Neutrophil (primary cell): ENCODE results near the gene GAREM1.
"Not testable (repeated sequence)": the region's sequence is repeated elsewhere in the genome, so short reads cannot be mapped to it uniquely, and the experiment has no call there.

Experiments
- H3K27ac ChIP-seq: fragments of 200-600 bp; sonication (generic); 2 replicates; pipeline ENCODE4 v1.5.1; 2016; ENCODE audit warnings: mild to moderate bottlenecking, moderate library complexity
- H3K27me3 ChIP-seq: fragments of 200-600 bp; sonication (generic); 2 replicates; pipeline ENCODE4 v1.6.0; 2016; ENCODE audit warnings: mild to moderate bottlenecking
- H3K36me3 ChIP-seq: fragments of 200-600 bp; sonication (generic); 2 replicates; pipeline ENCODE4 v1.5.1; 2017
- H3K4me1 ChIP-seq, 2 experiments: fragments of 200-600 bp in 1 of 2; sonication (generic) in 1 of 2; 1 replicate in 1 of 2; 2 replicates in 1 of 2; pipeline versions ENCODE4 v1.5.1 to v1.6.1; 2013 to 2016; ENCODE audit warnings: low read depth in 1 of 2, low read length in 1 of 2, mild to moderate bottlenecking in 1 of 2, moderate library complexity in 1 of 2; ENCODE audit not compliant: control insufficient read depth in 1 of 2, insufficient read depth in 1 of 2
- H3K4me3 ChIP-seq, 2 experiments: fragments of 200-600 bp in 1 of 2; sonication (generic) in 1 of 2; 1 replicate in 1 of 2; 2 replicates in 1 of 2; pipeline ENCODE4 v1.5.1; 2013 to 2016; ENCODE audit warnings: low read depth in 1 of 2, low read length in 1 of 2, mild to moderate bottlenecking in 1 of 2, moderate library complexity in 1 of 2
- H3K9me3 ChIP-seq: fragments of 200-600 bp; sonication (generic); 2 replicates; pipeline ENCODE4 v1.5.1; 2016
- TF ChIP-seq, protein P1 (sequence below): fragments of 200-600 bp; sonication (generic); IDR thresholded peaks from 2 replicates; pipeline ENCODE4 v1.5.1; 2016; ENCODE audit warnings: antibody characterized with exemption

Gene GAREM1

GRCh38 chr18:32470714-32471633 lies at the start of gene GAREM1:
GAREM1 (minus strand) TSS chr18:32470882; CDS start chr18:32470428, 454 bp downstream.
- Histone ChIP-seq H3K9me3 (no peaks in the 10 kb centered on the region), H3K27me3 (peaks cover 96% of the 10 kb centered on the region), H3K4me1 (peaks cover 0 to 7% of the 10 kb centered on the region in 2 experiments), H3K36me3 (no peaks in the 10 kb centered on the region), H3K27ac (no peak within 1 kb of the TSS), H3K4me3 (peak within 1 kb of the TSS in 1 of 2 experiments; percentile 21)
- TF ChIP-seq, protein P1, sequence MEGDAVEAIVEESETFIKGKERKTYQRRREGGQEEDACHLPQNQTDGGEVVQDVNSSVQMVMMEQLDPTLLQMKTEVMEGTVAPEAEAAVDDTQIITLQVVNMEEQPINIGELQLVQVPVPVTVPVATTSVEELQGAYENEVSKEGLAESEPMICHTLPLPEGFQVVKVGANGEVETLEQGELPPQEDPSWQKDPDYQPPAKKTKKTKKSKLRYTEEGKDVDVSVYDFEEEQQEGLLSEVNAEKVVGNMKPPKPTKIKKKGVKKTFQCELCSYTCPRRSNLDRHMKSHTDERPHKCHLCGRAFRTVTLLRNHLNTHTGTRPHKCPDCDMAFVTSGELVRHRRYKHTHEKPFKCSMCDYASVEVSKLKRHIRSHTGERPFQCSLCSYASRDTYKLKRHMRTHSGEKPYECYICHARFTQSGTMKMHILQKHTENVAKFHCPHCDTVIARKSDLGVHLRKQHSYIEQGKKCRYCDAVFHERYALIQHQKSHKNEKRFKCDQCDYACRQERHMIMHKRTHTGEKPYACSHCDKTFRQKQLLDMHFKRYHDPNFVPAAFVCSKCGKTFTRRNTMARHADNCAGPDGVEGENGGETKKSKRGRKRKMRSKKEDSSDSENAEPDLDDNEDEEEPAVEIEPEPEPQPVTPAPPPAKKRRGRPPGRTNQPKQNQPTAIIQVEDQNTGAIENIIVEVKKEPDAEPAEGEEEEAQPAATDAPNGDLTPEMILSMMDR: no peak

- Histone ChIP-seq H3K27me3 (no peaks in the 10 kb centered on the region), H3K4me3 (no peak overlapping the region), H3K9me3 (peaks cover 3% of the 10 kb centered on the region), H3K4me1 (no peaks in the 10 kb centered on the region), H3K36me3 (no peaks in the 10 kb centered on the region), H3K27ac (no peak overlapping the region)
- TF ChIP-seq, protein P1: no peak
These were observed 40.5 kb upstream of the GAREM1 start for GRCh38 chr18:32511147-32511546.

DNA sequence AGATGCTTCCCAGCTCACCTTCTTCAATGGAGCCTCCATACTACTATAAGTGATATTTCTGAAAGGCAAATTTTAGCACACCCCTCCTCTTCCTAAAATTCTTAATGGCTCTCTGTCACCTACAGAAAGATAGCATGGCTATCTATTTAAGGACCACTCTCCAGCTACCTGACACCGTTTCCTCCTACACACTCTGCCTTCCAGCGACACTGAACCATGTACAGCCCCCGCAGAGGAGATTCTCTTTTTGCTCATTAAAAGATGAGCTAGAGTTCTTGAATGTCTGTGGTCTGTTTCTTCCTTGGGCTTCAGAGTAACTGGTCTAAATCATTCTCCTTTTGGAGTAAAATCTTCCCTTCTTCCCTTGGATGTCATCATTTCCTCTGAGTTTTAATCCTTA lies 38.4 kb upstream of the GAREM1 start:
- H3K4me1 ChIP-seq: no peaks in the 10 kb centered on the region
- H3K27me3 ChIP-seq: no peaks in the 10 kb centered on the region
- TF ChIP-seq, protein P1: no peak

DNA sequence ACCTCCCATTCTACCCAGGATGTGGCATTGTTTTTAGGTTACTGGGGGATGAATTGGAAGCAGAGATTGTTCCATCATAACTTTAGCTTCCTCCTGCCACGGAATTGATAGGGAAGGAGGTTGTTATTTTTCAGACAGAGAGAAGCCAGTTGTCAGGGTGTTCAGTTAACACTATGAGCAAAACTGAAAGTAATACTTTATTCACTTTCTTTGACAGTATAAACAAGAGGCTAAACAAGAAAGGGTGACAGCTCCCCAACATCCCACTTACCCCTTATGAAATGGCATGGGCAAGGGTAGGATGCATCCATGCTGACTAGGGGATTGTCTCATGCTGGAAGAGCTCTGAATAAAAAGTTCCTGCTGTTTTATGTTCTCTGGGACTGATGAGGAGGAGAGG lies 36.4 kb upstream of the GAREM1 start:
- Histone ChIP-seq H3K4me1 (no peaks in the 10 kb centered on the region), H3K27ac (no peak overlapping the region), H3K4me3 (no peak overlapping the region), H3K9me3 (no peaks in the 10 kb centered on the region), H3K36me3 (no peaks in the 10 kb centered on the region), H3K27me3 (no peaks in the 10 kb centered on the region)
- TF ChIP-seq, protein P1: no peak

More for the DNA sequence above, 38.4 kb upstream of the GAREM1 start:
- H3K9me3 ChIP-seq: peaks cover 3% of the 10 kb centered on the region
- no peak overlapping the region for H3K4me3 ChIP-seq
- H3K27ac ChIP-seq: no peak overlapping the region
- no peaks in the 10 kb centered on the region for H3K36me3 ChIP-seq

GRCh38 chr18:32502014-32502413 lies 31.3 kb upstream of the GAREM1 start:
- TF ChIP-seq, protein P1: no peak
- no peak overlapping the region for H3K27ac ChIP-seq
- H3K27me3 ChIP-seq: no peaks in the 10 kb centered on the region

DNA sequence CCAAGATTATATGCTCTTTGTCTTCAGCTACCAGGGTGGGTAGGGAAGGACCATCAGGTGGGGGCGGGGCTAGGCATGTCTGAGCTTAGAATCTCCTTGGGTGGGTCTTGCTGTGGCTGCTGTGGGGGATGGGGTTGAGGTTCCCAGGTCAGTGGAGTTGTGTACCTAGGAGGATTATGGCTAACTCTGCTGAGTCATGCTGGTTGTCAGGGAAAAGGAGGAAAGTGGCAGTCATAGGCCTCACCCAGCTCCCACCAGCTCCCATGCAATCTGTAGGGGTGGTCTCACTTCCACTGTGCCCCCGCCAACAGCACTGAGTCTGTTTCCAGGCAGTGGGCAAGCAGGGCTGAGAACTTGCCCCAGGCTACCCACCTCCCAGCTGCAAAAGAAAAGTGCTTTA lies 30.6 kb upstream of the GAREM1 start:
- not testable (repeated sequence) for H3K27ac ChIP-seq, H3K4me1 ChIP-seq, H3K4me3 ChIP-seq, H3K36me3 ChIP-seq, H3K9me3 ChIP-seq, H3K27me3 ChIP-seq

More at GRCh38 chr18:32502014-32502413, 31.3 kb upstream of the GAREM1 start:
- H3K36me3 ChIP-seq: no peaks in the 10 kb centered on the region
- no peaks in the 10 kb centered on the region for H3K4me1 ChIP-seq
- H3K4me3 ChIP-seq: no peak overlapping the region
- H3K9me3 ChIP-seq: no peaks in the 10 kb centered on the region
